Suprapubic skin (tissue), 4 donors: ENCODE results near the gene SPDYE2B.
"Not testable (repeated sequence)": the region's sequence is repeated elsewhere in the genome, so short reads cannot be mapped to it uniquely, and the experiment has no call there.

Source experiments
- POLR2A ChIP-seq, 2 donors: fragments of 450-650 bp; IDR thresholded peaks; one replicate each; pipeline ENCODE4 v1.6.1; 2017; ENCODE audit warnings: antibody characterized with exemption in 2 of 2, mild to moderate bottlenecking in 2 of 2, moderate library complexity in 2 of 2
- POLR2AphosphoS5 ChIP-seq, 3 donors: sonication (generic); formaldehyde crosslinking; IDR thresholded peaks; one replicate each; pipeline ENCODE4 v1.6.1; 2017; ENCODE audit warnings: antibody characterized with exemption in 3 of 3

DNA sequence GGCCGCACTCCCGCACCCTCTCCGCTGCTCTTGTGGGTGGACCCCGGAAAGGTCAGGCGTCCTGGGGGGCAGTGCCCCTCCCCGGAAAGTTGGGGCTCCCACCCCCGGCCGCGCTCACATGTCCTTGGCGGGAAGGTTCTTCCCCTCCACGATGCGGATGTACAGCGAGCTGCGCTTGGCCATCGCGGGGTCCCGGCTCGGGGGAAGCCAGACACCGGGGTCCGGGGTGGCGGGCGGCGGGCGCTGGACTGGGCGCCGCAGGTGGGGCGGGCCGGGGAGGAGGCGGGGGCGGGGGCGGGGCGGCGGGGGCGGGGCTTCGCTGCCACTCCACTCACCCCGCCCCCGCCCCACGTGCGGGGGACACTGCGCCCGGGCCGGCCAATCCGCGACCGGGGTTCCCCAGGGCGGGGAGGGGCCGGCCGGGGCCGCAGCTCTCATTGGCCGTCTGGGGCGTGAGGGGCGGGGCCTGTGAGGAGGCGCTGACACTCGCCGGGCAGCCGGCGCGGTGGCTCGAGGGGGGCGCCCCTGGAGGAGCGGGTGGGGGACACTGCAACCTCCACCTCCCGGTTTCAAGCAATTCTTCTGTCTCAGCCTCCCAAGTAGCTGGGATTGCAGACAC is 33.5 kb upstream of the SPDYE2B start, which contains the start of gene RASA4:
- TF ChIP-seq POLR2A, POLR2AphosphoS5 (IDR thresholded peaks at IDR 0.05): not testable (repeated sequence)
